RWPE2 (cell line): Measurements from ENCODE around the gene COL4A1.
"Not testable (repeated sequence)": the region's sequence is repeated elsewhere in the genome, so short reads cannot be mapped to it uniquely, and the experiment has no call there.

Source experiments
- ATAC-seq: fragments of 200-7000 bp; cut with Tn5 transposase; 3 replicates; pipeline ENCODE4 v1.9.1; 2021; ENCODE audit warnings: low read depth
- DNase-seq: peaks from one replicate; pipeline ENCODE4 v3.0.0-alpha.2; 2020; ENCODE audit warnings: low spot score
- H3K27ac ChIP-seq: fragments of 450-650 bp; 2 replicates; pipeline ENCODE4 v1.5.1; 2017; ENCODE audit warnings: mild to moderate bottlenecking; ENCODE audit not compliant: poor library complexity, severe bottlenecking
- H3K27me3 ChIP-seq: fragments of 250-450 bp; sonication (Bioruptor Pico); 2 replicates; pipeline ENCODE4 v1.5.1; 2021; ENCODE audit warnings: mild to moderate bottlenecking, moderate library complexity; ENCODE audit not compliant: insufficient read depth, poor library complexity, severe bottlenecking
- H3K36me3 ChIP-seq: fragments of 250-450 bp; sonication (Bioruptor Pico); 2 replicates; pipeline ENCODE4 v1.5.1; 2020; ENCODE audit warnings: low read depth, mild to moderate bottlenecking, moderate library complexity
- H3K4me1 ChIP-seq: fragments of 250-450 bp; sonication (Bioruptor Pico); 2 replicates; pipeline ENCODE4 v1.5.1; 2021; ENCODE audit warnings: mild to moderate bottlenecking, moderate library complexity; ENCODE audit not compliant: insufficient read depth, poor library complexity, severe bottlenecking
- H3K4me3 ChIP-seq: fragments of 250-450 bp; sonication (Bioruptor Pico); 2 replicates; pipeline ENCODE4 v1.5.1; 2021; ENCODE audit warnings: mild to moderate bottlenecking, moderate library complexity; ENCODE audit not compliant: severe bottlenecking
- H3K9me3 ChIP-seq: fragments of 250-450 bp; sonication (Bioruptor Pico); 2 replicates; pipeline ENCODE4 v1.5.1; 2021; ENCODE audit warnings: mild to moderate bottlenecking, moderate library complexity; ENCODE audit not compliant: severe bottlenecking
- CTCF ChIP-seq: fragments of 450-650 bp; IDR thresholded peaks from one replicate; pipeline ENCODE4 v1.5.1; 2017; ENCODE audit warnings: mild to moderate bottlenecking, moderate library complexity; ENCODE audit not compliant: poor library complexity, severe bottlenecking

COL4A1 gene

GRCh38 chr13:110318920-110319319 lies 12.0 kb upstream of the COL4A1 start:
- no peak overlapping the region for H3K4me3 ChIP-seq
- no peaks in the 10 kb centered on the region for H3K27me3 ChIP-seq
- no peaks in the 10 kb centered on the region for H3K9me3 ChIP-seq
- peaks cover 44% of the 10 kb centered on the region for H3K4me1 ChIP-seq
- peak overlapping the region; percentile 99 for H3K27ac ChIP-seq
- peaks cover 30% of the 10 kb centered on the region for H3K36me3 ChIP-seq
- DNase-seq: no peak
- TF ChIP-seq CTCF: no peak
- ATAC-seq: no peak

- Histone ChIP-seq H3K27me3 (no peaks in the 10 kb centered on the region), H3K27ac (peak overlapping the region; percentile 99), H3K4me1 (peaks cover 41% of the 10 kb centered on the region), H3K4me3 (no peak overlapping the region), H3K9me3 (no peaks in the 10 kb centered on the region), H3K36me3 (peaks cover 35% of the 10 kb centered on the region)
- DNase-seq (no peak), ATAC-seq (no peak)
- TF ChIP-seq CTCF: no peak
These were observed 10.7 kb upstream of the COL4A1 start for GRCh38 chr13:110317496-110318195.

- DNase-seq: no peak
- H3K27me3 ChIP-seq: no peaks in the 10 kb centered on the region
- H3K4me3 ChIP-seq: no peak overlapping the region
- no peaks in the 10 kb centered on the region for H3K9me3 ChIP-seq
- peaks cover 44% of the 10 kb centered on the region for H3K4me1 ChIP-seq
- peak overlapping the region; percentile 99 for H3K27ac ChIP-seq
- ATAC-seq: no peak
- peaks cover 38% of the 10 kb centered on the region for H3K36me3 ChIP-seq
- no peak for TF ChIP-seq CTCF
These were observed 10.1 kb upstream of the COL4A1 start for GRCh38 chr13:110317093-110317492.

- Histone ChIP-seq H3K4me3 (no peak overlapping the region), H3K4me1 (peaks cover 46% of the 10 kb centered on the region), H3K9me3 (no peaks in the 10 kb centered on the region), H3K36me3 (peaks cover 38% of the 10 kb centered on the region), H3K27ac (peak overlapping the region; percentile 99), H3K27me3 (no peaks in the 10 kb centered on the region)
- no peak for TF ChIP-seq CTCF
- ATAC-seq (no peak), DNase-seq (no peak)
These were observed 9.2 kb upstream of the COL4A1 start for GRCh38 chr13:110316196-110316595.

- ATAC-seq: no peak
These were observed 7.7 kb upstream of the COL4A1 start for GRCh38 chr13:110314516-110315245.

GRCh38 chr13:110313733-110314132 lies 6.8 kb upstream of the COL4A1 start:
- H3K4me1 ChIP-seq: peaks cover 41% of the 10 kb centered on the region
- H3K36me3 ChIP-seq: peaks cover 56% of the 10 kb centered on the region
- not testable (repeated sequence) for H3K9me3 ChIP-seq, DNase-seq, ATAC-seq, H3K27me3 ChIP-seq, H3K4me3 ChIP-seq
- H3K27ac ChIP-seq: peak overlapping the region; percentile 99

More at GRCh38 chr13:110314516-110315245, 7.7 kb upstream of the COL4A1 start:
- no peak for TF ChIP-seq CTCF
- Histone ChIP-seq H3K9me3 (no peaks in the 10 kb centered on the region), H3K4me3 (no peak overlapping the region), H3K36me3 (peaks cover 48% of the 10 kb centered on the region), H3K4me1 (peaks cover 44% of the 10 kb centered on the region), H3K27ac (peak overlapping the region; percentile 99), H3K27me3 (no peaks in the 10 kb centered on the region)
- DNase-seq: no peak

GRCh38 chr13:110313261-110313660 lies 6.3 kb upstream of the COL4A1 start:
- not testable (repeated sequence) for H3K9me3 ChIP-seq, DNase-seq, ATAC-seq, H3K27me3 ChIP-seq, H3K4me3 ChIP-seq
- peaks cover 56% of the 10 kb centered on the region for H3K36me3 ChIP-seq
- H3K4me1 ChIP-seq: peaks cover 37% of the 10 kb centered on the region
- H3K27ac ChIP-seq: peak overlapping the region; percentile 99
